AG09319 (cell line): ENCODE results near the gene SH3PXD2A.

ENCODE experiments used
- DNase-seq: peaks from one replicate; pipeline ENCODE4 v3.0.0-alpha.2; 2010; ENCODE audit warnings: low read depth; ENCODE audit errors: extremely low read depth
- CTCF ChIP-seq: IDR thresholded peaks from 2 replicates; pipeline ENCODE4 v1.5.1; 2011; ENCODE audit warnings: low read depth, mild to moderate bottlenecking, inconsistent platforms, low read length, moderate library complexity

SH3PXD2A gene

GRCh38 chr10:103553743-103554487, 301.5 kb downstream of the SH3PXD2A start:
- TF ChIP-seq CTCF: no peak
- no peak for DNase-seq

- DNase-seq: no peak
- TF ChIP-seq CTCF: no peak
Observed at GRCh38 chr10:103552856-103553742, 302.3 kb downstream of the SH3PXD2A start.

GRCh38 chr10:103551619-103552602, 303.5 kb downstream of the SH3PXD2A start:
- no peak for TF ChIP-seq CTCF
- no peak for DNase-seq

- no peak for TF ChIP-seq CTCF
- no peak for DNase-seq
Observed at GRCh38 chr10:103550229-103550628, 305.1 kb downstream of the SH3PXD2A start.

- no peak for TF ChIP-seq CTCF
- DNase-seq: no peak
Observed at GRCh38 chr10:103549349-103549685, 306.1 kb downstream of the SH3PXD2A start.

GRCh38 chr10:103548581-103549348, 306.6 kb downstream of the SH3PXD2A start:
- no peak for DNase-seq
- TF ChIP-seq CTCF: no peak
